GM20431 (cell line): ENCODE data around the gene PARD3B.

Source experiments
- in situ Hi-C: fragments of 300-500 bp; cut with MseI, MboI; formaldehyde crosslinking; loops from one replicate; pipeline ENCODE4 v1.15.0; 2020; ENCODE audit warnings: low sequenced_read_pairs; ENCODE audit not compliant: unreplicated experiment

The PARD3B gene

DNA sequence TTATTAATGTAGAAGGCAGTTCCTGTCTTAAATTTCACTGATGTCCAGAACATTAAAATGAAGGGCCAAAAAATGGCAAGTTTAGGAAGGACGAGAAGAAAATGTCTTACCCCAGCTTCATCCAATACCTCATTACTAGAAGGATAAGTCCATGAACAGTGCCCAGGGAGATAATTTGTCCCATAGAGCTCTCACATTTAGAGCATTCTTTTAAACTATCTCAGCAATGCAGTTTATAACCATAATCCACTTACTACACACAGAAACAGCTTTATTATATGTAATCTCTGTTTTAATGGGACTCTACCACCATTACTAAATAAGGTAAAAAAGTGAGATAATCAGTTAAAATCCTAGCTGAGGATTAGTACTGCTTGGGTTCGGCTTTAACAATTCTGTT lies 142.5 kb downstream of the PARD3B start:
- in situ Hi-C loops = no loop called here

DNA sequence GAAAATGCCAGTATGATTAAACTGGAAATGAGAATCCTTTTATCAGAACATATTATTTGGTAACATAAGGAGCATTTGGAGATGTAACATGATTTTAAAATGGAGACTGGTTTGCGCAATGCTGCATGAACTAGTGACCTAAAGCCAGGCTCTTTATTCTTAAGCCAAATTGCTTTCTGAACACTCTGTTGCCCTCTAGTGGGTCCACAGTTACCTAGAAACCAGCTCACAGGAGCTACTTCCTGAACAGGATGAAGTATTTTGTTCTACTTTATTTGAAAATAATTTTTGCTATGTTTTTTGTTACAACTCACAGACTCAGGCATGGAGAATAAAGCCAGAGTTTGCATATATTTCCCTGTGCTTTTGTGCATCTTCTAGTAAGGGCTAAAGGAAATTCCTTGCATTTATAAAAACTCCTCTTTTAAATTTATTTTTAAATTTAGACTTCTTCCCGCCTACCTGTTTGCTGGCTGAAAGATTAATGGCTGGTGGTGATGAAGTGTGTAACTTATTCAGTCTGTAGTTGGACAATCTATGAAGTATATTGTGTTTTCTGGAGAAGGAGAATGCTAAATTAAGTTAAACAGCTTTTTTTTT lies 146.7 kb downstream of the PARD3B start:
- in situ Hi-C loops = no loop called here

GRCh38 chr2:204692790-204693189 lies 147.5 kb downstream of the PARD3B start:
- in situ Hi-C loops = no loop called here

GRCh38 chr2:204693262-204693661 lies 148.0 kb downstream of the PARD3B start:
- in situ Hi-C loops = no loop called here

GRCh38 chr2:204695506-204695905 lies 150.2 kb downstream of the PARD3B start:
- in situ Hi-C loops = no loop called here

- in situ Hi-C loops = no loop called here
Observed at GRCh38 chr2:204696124-204696523, 150.8 kb downstream of the PARD3B start.

DNA sequence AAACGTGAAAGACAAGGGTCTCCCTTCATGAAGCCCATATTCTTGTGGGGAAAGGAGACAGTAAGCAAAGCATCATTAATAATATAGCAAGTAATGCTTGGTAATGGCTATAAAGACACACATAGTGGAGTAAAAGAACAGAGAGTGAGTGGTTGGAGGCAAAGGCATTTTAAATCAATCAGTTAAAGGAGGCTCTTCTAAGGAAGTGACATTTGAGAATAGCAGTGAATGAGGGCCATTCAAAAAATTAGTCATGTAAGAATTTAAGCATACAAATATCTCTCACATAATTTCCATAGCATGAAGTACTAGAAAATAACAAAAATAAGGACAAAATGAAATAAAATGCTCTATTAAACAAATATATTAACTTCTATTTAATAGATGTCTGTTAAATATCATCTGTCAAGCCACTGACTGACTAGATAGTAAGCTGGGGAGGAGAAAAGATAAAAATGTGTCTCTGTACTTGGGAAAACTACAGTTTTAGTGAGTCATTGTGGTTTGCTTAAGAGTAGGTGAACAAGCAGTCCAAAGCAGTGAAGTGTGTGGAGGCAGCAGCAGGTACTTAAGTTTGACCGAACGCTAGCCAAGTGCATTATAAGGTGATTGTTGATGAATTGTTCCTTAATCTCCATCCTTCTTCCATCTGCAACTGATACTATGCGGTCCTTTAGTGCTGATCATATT lies 160.1 kb downstream of the PARD3B start:
- in situ Hi-C loops = no loop called here

GRCh38 chr2:204706939-204707338 lies 161.7 kb downstream of the PARD3B start:
- in situ Hi-C loops = no loop called here

- in situ Hi-C loops = no loop called here
Observed at GRCh38 chr2:204713211-204713610, 167.9 kb downstream of the PARD3B start.

DNA sequence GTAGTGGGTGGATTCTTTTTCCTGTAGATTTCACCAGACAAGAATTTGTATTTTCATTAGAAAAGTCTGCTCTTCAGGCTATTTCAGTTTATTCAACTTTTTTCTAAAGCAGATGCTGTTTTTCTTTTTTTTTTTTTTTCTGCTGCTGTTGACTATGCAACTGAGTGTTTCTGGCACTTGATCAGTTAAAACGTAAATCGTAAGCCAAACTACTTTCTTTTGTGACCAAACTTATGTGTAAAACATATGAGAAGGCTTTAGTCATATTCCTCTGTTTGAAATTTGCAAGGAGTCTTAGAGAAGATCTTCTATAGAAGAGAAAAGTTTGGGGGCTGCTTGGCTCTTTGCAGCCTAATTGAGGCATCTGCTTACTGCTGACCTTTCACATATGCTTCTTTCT lies 170.1 kb downstream of the PARD3B start:
- in situ Hi-C loops = no loop called here

- in situ Hi-C loops = no loop called here
Observed at GRCh38 chr2:204717591-204717990, 172.3 kb downstream of the PARD3B start.

DNA sequence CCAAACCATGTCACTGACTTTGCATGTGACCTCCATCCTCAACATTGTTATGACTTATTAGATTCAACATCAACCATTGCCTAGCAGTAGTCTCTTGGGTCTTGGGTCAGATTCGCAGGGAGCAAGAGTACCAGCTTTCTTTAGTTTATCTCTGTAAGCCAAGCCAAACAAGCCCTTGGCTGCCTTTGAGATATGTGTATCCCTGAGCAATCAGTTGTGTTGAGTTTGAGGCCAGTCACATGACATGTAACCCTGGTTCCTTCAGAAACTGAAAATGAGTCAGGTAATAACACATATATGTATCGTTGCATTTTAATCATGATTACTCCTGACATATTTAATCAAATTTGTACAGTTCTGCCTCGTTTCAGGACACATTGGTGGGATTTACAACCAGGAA lies 173.3 kb downstream of the PARD3B start:
- in situ Hi-C loops = no loop called here

DNA sequence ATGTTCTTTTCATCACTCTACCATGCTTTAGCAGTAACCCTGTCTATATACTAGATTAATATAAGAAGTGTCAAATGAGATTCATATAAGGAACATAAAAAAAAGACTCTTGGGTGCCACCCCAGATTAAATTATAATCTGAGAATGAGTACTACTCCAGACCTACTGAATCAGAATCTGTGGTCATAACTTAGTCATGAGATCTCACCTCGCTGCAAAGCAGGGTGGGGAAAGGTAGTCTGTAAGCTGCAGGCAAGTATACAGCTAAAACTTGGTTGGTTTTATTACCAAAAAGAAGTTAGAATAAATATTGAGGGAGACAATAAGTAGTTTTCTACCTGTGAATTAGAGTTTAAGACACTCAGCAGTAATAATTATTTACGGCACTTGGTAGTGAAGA lies 175.6 kb downstream of the PARD3B start:
- in situ Hi-C loops = no loop called here

DNA sequence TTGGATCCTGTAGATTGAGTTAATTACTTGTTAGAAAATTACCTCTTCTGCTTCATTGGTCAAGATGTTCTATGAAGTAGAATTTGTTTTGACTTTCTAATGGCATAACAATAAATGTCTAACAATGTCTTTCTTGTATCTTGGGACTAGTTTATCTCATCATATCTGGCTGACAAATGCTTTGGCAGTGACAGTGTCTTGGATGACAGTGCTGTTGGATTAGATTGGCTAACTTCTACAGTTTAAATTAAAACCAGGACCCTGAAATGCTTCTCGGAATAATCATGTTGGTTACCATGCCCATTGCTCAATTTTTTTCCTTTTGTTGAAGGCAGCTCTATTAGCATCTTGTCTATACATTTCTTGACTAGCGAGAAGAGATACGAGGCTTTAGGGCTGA lies 176.9 kb downstream of the PARD3B start:
- in situ Hi-C loops = no loop called here

- in situ Hi-C loops = no loop called here
Observed at GRCh38 chr2:204722691-204723090, 177.4 kb downstream of the PARD3B start.

DNA sequence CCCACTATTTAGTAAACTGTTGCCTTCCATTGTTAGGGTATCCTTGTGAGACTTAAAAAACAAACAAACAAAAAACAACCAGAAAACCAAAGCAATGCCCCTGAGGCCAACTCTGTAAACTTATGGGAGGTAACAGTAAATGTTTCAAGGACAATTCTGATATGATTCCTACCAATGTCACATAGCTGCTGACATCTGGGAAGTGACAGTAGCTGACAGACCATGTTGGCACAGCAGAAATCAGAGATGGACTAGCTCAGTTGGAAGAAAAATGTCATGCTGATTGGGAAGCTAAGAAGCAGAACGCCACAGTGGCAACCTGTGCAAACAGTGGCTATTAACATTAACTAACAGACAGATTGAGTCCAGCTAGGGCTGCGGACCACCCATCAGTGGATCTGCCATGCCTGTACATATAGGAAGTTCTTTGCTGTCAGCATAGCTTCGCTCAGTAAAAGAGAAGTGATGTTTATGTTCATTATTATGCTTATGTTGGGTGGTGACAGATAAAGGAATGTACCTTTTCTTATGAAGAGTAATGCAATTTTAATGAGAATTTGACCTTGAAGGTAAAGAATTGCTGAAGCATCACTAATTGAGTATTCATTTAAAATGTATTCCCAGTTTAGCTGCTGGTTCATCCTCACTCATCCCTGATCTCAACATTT lies 180.6 kb downstream of the PARD3B start:
- in situ Hi-C loops = no loop called here

GRCh38 chr2:204726831-204727230 lies 181.6 kb downstream of the PARD3B start:
- in situ Hi-C loops = no loop called here

DNA sequence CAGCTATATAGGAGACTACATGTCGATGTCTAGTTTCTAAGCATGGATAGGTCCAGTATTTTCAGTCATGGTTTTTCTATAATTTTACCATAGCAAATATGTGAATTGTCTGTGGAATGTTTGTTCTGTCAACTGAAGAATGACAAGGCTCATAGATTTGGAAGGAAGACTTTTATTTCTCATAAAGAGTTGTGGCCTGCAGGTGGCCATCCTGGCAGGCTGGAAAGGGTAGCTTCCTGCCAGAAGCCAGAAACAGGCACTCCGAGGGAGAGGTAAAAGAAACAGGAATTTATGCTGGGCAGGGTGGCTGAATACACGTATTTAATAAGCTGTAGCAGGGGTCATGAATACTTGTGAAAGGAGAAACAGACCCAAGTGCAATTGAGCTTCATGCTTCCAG lies 182.1 kb downstream of the PARD3B start:
- in situ Hi-C loops = no loop called here

GRCh38 chr2:204730603-204731002 lies 185.3 kb downstream of the PARD3B start:
- in situ Hi-C loops = no loop called here

DNA sequence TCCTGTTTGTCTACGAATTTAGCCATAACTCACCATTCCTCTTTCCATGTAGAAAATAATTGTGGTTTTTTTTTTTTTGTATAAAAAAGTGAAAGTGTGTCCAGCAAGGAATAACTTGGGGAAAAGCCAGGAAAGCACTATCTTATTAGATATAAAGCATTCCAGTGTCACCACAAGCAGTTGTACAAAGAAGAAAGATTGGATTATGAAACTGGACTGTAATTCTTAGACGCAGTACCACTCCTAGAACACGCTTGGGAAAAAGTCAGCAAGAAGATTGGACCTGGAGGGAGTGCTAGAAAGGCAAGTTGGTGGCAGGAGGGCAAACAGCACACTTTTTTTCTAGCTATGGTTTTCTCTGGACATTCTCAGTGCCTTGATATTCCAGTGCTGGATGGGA lies 186.7 kb downstream of the PARD3B start:
- in situ Hi-C loops = no loop called here

DNA sequence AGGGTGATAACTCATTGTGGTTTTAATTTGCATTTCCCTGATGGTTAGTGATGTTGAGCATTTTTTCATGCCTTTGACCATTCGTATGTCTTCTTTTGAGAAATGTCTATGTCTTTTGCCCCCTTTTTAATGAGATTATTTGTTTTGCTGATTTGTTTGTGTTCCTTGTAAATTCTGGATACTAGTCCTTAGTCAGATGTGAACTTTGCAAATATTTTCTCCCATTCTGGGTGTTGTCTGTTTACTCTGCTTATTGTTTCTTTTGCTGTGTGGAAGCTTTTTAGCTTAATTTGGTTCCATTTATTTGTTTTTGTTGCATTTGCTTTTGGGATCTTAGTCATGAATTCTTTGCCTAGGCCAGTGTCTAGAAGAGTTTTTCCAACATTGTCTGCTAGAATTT lies 192.0 kb downstream of the PARD3B start:
- in situ Hi-C loops = no loop called here

GRCh38 chr2:204738721-204739120 lies 193.4 kb downstream of the PARD3B start:
- in situ Hi-C loops = no loop called here
